ENCODE measurements around the gene MUS81. TPM values are rescaled to one million over a fixed set of nuclear protein-coding genes. Genes with fewer than 3 reads are reported as not detected.

MUS81 gene
- total RNA-seq, 2 donors from 2014 or later: 64.3 to 68.6 TPM

GRCh38 chr11:65864706-65865471 is 4.7 kb downstream of the MUS81 start:
- WGBS: 85% methylated on average over 18 of the region's 18 CpGs
- TF ChIP-seq CTCF (IDR thresholded peaks at IDR 0.05): no peak
- no peak for TF ChIP-seq POLR2AphosphoS5 (IDR thresholded peaks at IDR 0.05)
- no peak for TF ChIP-seq POLR2A (IDR thresholded peaks at IDR 0.05)
- Histone ChIP-seq H3K9me3 (no peaks in the 10 kb centered on the region), H3K4me3 (no peak overlapping the region), H3K27ac (no peak overlapping the region), H3K27me3 (replicated peaks; ENCODE audit: insufficient read depth) (no peaks in the 10 kb centered on the region), H3K4me1 (replicated peaks) (peaks cover 7% of the 10 kb centered on the region), H3K36me3 (peaks cover 12 to 24% of the 10 kb centered on the region in 2 donors)
- intact Hi-C loops (cut with DNase I): no loop called here
- DNase-seq (ENCODE audit: low spot score): no peak

GRCh38 chr11:65865550-65866172 is 5.4 kb downstream of the MUS81 start:
- H3K27me3 ChIP-seq (replicated peaks; ENCODE audit: insufficient read depth): no peaks in the 10 kb centered on the region
- peaks cover 7% of the 10 kb centered on the region for H3K4me1 ChIP-seq (replicated peaks)
- no peak for DNase-seq (ENCODE audit: low spot score)
- H3K27ac ChIP-seq: no peak overlapping the region
- H3K9me3 ChIP-seq: no peaks in the 10 kb centered on the region
- H3K36me3 ChIP-seq: peaks cover 12 to 24% of the 10 kb centered on the region in 2 donors
- TF ChIP-seq POLR2AphosphoS5 (IDR thresholded peaks at IDR 0.05) (no peak), POLR2A (IDR thresholded peaks at IDR 0.05) (no peak), CTCF (IDR thresholded peaks at IDR 0.05) (no peak)
- no peak overlapping the region for H3K4me3 ChIP-seq
- 81% methylated on average over 9 of the region's 9 CpGs for WGBS
- intact Hi-C loops (cut with DNase I): no loop called here

- Histone ChIP-seq H3K36me3 (peaks cover 12 to 24% of the 10 kb centered on the region in 2 donors), H3K27me3 (replicated peaks; ENCODE audit: insufficient read depth) (no peaks in the 10 kb centered on the region), H3K27ac (no peak overlapping the region), H3K4me3 (no peak overlapping the region), H3K4me1 (replicated peaks) (no peaks in the 10 kb centered on the region), H3K9me3 (no peaks in the 10 kb centered on the region)
- TF ChIP-seq POLR2AphosphoS5 (IDR thresholded peaks at IDR 0.05) (no peak), POLR2A (IDR thresholded peaks at IDR 0.05) (no peak), CTCF (IDR thresholded peaks at IDR 0.05) (no peak)
- no peak for DNase-seq (ENCODE audit: low spot score)
- WGBS: 73% methylated on average over 21 of the region's 21 CpGs
- intact Hi-C loops (cut with DNase I): no loop called here
These were observed 6.5 kb downstream of the MUS81 start for GRCh38 chr11:65866509-65867283.

GRCh38 chr11:65867284-65868071 is 7.2 kb downstream of the MUS81 start:
- WGBS: 60% methylated on average over 28 of the region's 29 CpGs
- no peaks in the 10 kb centered on the region for H3K4me1 ChIP-seq (replicated peaks)
- no peak for DNase-seq (ENCODE audit: low spot score)
- H3K4me3 ChIP-seq: no peak overlapping the region
- TF ChIP-seq CTCF (IDR thresholded peaks at IDR 0.05) (no peak), POLR2A (IDR thresholded peaks at IDR 0.05) (no peak), POLR2AphosphoS5 (IDR thresholded peaks at IDR 0.05) (no peak)
- H3K9me3 ChIP-seq: no peaks in the 10 kb centered on the region
- intact Hi-C loops (cut with DNase I): no loop called here
- H3K27me3 ChIP-seq (replicated peaks; ENCODE audit: insufficient read depth): no peaks in the 10 kb centered on the region
- H3K36me3 ChIP-seq: peaks cover 12 to 21% of the 10 kb centered on the region in 2 donors
- H3K27ac ChIP-seq: no peak overlapping the region
